MV-4-11 (cell line): ENCODE measurements around the gene PDPN.

ENCODE experiments used
- DNase-seq: peaks from one replicate; lab custom pipeline; 2025; lab: John Stamatoyannopoulos, UW

PDPN gene

DNA sequence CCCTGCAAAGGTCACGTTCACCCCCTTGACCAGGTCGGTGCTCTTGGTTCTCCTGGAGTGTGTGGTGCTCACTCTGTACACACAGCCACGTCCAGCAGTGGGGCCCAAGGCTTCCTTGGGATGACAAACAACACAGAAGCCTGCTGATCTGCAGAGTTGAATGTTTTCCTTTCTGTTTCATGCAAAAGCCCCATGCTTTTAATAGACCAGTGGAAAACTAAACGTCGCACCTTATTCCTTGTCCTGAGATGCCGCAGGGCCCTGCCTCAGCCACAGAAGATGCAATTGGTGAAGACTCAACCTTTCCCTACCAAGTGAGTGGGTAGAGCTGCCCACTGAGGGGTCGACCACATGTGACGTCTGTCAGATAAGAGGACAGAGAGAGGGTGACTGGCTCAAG, 5.8 kb upstream of the PDPN start:
- DNase-seq, result no peak

DNA sequence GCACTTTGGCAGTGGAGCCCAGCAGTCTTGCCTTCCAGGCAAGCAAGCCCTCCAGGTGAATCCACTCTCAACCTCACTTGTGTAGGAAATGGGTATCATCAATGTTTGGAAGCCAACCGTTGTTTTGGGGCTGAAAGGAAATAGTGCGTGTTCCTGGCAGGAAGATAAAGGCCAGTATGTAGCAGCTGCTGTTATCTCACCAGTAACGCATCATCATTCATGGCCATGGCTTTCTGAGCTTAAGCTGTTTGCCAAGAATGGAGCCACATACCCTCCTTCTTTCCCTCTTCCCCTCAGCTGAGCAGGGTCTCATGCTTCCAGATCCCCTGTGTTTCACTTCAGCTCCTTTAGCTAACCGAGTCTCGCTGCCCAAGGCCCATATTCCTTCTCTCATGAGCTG, 2.2 kb upstream of the PDPN start:
- DNase-seq, result no peak

DNA sequence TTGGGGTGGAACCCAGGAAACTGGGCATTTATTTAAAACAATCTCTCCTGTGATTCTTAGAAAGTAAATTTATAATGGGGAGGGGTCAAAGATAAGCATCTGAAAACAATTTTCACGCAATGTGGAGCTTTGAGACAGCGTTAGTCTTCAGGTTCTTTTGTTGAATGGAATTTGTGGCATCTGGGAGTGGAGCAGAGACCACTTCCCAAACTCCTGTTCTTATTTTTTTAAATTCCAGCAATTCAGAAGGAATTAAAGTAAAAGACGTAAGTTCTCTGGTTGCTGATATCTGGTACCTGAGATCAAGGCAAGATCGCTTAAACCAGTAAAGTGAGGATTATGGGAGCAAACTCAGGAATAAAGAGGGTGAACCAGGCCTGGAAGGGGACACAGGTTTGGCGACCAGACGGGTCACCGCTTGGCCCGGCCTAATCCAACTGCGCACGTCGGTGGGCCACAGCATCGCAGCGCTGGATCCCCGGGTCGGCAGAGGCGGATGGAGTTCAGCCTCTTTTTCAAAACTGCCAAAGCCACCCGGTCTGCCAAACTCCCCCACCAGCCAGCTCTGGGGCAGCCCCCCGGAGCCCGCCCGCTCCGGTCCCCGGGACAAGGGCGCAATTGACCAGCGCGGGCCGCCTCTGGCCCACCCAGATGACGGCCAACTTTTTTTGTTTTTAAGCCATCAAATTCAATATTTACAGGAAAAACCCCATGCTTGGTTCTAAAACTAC, 754 bp upstream of the PDPN start:
- DNase-seq, result no peak

DNA sequence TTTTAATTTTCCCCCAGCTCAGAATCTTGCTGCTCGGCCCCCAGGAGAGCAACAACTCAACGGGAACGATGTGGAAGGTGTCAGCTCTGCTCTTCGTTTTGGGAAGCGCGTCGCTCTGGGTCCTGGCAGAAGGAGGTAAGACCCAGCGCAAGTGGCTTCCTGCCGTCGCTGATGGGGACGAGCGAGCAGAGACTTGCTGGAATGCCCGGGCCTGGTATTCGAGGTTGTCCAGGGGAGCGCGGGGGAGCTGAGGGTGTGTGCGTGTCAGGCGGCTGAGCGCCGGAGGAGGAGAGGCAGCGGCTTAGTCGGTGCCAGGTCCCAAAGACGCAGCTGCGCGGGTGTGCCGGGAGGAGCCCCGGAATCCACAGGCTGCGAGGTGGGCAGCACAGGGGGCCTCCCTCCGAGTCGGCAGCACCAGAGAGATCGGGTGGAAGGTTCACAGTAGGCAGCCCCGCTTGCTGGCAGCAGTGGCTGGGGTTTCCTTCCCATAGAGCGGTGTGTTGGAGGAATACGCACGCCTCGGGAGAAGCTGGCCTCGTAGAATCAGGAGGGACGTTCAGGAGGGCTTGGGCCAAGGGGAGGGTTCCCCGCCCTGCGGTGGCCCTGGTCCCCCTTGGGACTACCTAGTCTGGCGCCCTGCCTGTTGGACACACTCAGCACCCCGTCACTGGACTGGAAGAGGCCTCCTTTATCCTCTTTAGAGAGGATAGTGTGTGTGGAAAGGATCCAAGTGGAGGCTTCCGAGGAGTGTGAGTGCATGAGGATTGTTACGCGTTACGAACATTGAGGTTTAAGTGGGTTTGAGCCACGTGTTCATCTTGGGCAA, 547 bp downstream of the PDPN start:
- peak; percentile 3 for DNase-seq

DNA sequence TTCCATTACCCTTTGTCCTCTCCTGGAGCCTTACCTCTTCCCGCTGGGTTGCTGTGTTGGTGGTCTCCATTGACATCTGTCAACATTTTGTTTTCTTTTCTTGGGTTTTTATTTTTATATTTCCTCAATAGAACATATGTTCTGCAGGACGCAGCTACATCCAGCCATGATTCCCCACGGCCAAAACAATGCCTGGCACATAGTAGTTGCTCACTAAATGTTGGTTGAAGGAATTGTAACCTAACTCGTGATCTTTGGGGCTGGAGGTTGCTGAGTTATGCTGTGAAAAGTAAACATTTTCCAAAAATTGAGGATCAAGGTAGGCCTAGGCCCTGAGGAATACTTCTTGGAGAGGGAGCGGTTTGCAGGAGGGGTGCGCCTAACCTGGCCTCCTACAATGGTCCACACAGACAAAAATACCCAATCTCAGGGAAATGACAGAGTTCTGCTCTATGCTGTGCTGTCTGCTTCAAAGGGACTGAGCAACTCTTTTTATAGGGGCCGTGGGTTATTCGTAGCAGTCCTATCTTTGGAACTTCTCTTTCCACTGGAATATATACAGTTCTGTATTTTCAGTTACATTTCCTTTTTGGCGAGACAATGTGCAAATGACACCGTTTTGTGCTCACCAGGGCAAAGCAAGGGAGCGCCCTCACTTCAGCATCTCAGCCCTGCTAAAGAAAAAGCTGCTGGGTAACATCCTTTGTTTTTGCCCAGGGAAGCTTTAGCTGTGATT, 1.4 kb downstream of the PDPN start:
- no peak for DNase-seq

DNA sequence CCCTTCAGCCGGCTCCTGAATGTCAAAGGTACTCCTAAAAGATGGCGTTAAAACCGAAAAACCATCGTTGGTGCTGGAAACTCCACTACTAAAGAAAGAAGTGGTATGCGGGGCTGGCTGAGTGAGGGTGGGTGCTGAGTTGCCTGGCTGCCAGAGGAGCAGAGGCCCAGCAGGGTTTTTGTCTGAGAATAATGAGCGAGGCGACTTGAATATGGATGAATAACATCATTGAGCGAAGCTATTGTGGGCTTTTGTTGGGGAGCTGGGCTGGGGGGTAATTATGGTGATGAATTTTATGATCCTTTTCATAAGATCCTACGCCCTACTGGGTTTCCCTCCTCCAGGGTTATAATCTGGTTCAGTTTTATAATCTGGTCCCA, 2.0 kb downstream of the PDPN start:
- DNase-seq, result no peak

DNA sequence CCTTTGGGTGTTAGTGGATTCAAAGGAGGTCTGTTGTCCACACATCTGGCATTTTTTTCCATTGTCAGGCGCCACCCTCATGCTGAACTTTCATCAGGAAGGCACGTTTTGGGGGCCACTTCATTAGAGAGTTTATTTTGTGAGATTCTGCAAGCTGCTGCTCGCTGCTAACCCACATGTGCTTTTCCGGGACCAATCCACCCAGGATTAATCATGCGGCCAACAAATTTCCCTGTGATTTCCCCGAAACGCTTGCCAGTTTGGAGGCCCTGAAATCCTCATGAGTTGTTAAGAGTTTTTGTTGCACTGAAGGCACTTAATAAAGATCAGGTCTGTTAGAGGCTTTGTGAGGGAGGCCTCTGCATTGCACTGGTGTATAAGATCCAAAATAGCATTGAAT, 2.4 kb downstream of the PDPN start:
- DNase-seq, result no peak

DNA sequence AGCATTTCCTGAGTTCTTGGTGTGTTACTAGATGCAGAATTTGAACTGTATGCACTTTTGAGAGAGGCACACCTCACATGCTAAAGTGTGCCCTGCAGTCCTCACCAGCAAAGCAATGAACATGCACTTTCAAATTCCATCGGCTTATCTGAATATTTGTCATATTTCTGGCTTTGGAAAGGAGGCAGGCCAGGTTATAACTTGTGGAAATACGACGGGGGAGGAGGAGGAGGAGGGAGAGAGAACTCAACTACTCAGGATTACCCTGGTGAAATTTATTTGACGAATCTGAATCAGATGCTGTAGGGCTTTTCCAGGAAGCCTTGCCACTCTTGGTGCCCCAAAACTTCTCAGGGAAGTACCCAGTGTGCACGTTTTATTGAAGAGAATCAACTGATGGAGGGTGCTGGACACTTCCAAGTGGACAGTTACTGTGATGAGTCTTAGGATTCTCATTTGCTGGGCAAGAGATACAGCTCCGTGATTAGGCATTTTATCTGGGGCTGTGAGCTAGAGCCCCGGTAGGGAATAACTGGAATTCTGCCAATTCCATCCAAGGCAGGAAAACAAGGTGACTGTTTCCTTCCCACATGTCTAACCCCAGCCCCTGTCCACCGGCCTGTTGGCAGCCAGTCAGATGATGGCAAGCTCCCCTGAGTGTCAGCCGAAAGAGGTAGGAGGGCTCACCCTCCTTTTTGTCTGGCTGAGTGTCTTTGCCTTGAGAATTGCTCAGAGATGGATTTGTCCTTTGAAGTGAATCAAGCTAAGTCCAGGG, 3.8 kb downstream of the PDPN start:
- DNase-seq, result no peak

DNA sequence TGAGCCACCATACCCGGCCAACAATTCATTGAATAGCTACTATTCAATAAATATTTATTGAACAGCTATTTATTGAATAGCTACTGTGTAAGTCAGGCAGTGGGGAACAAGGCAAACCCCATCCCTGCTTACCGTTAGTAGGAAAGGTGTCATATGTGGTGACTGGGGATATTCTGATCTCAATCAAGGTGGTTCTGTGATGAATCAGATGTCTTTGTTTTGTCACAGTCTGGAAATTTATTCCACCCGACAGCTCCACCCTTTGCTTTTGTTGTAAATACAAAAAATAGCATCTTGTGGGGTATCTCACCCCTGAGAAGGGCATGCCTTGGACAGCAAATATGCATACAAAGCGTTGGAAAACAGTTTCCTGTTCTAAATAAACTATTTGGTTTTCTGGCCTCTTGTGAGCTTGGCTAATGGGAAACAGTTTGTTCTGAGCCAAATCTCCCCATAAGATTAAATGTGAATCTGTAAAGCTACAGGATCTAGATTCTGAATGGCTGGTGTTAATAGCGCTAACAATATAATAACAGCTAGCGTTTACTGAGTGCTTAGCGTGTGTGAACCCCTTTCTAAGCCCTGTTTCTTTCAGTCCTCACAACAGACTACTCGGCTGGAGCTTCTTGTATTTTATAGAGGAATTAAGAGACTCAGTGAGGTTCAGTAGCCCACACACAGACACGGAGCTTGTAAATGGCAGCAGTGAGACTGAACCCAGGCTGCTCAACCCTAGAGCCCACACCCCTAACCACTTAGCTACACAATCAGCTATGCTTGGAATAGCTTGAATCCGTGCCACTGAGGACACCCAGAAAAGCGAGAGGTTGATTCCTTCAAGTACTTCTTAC, 5.5 kb downstream of the PDPN start:
- no peak for DNase-seq

DNA sequence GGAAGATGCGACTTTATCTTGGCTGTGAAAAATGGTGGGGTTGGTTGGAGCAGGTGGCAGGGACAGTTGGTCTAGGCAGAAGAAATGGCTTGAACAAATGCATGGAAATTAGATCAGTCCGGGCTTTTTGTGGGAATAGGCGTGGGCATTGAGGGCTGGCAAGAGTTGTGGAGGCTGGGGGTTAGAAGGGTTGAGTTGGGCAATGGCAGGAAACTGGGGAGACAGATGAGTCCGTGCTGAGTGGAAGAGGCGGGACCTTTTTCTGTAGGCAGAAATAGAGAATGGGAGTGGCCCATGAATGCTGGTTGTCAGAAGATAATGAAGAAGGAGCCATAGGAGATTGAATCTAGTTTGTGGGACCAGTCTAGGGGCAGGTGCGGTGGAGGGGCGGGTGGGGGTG, 6.9 kb downstream of the PDPN start:
- DNase-seq, result peak; percentile 28

DNA sequence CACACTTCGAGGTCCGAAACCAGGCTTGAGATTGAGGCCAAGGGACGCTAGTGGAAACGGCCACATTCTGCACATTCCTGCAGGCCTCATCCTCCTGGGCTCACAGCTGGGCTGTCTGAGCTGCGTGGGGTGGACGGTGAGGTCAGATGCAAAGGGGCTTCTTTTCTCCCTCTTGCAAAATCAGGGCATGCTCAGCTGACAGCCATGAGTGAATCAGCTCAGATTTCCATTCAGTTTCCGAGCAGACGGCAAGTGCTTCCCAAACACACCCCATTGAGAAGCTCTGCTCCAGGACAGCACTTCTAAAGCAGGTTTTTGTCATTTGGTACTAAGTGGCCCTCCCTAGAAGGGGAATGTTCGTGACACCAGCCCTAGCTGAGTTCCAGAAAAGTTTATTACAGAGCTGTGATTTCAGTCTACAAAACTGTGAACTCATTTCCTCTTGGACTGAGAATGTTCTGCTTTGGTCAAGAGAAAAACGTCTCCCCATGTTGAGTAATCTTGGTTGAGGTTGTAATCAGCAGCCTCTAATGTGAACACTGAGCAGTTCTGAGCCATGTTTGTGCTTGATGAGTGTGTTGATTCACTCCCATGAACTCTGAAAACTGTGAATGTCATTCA, 10.0 kb downstream of the PDPN start:
- peak; percentile 24 for DNase-seq

DNA sequence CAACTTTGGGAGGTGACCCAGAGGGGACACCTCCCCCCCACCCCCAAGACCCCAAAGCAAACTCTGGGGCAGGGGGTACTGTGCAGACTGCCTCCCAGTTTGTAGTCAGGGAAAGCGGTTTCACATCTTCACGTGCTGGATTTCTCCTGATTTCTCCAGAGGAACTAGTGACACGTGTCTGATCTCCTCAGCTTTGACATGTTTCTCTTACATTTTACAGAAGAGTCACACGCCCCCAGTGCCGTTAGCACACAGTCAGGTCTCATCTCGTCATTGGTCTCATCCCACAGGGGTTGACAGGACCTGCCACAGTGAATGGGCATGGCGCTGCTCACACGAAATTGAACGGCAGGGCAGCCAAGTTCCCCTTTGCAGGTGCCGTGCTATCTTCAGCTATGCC, 11.8 kb downstream of the PDPN start:
- DNase-seq, result no peak

DNA sequence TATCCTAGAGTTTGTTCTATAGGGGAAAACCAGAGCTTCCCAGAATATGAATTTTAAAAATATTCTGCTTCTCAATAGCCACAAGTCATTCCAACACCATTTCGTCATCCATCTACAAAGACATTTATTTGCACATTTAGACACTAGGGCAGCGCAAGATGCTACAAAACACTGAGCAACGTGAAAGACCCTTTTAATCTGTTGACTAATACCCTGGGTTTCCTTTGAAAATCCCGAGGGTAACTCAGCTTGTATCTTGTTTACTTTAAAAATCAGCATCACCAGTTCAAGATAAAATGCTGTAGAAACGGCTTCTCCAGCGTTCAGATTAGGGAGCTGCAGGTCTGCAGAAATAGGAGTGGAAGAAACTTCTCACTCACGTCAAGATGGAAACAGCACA, 13.5 kb downstream of the PDPN start:
- no peak for DNase-seq

DNA sequence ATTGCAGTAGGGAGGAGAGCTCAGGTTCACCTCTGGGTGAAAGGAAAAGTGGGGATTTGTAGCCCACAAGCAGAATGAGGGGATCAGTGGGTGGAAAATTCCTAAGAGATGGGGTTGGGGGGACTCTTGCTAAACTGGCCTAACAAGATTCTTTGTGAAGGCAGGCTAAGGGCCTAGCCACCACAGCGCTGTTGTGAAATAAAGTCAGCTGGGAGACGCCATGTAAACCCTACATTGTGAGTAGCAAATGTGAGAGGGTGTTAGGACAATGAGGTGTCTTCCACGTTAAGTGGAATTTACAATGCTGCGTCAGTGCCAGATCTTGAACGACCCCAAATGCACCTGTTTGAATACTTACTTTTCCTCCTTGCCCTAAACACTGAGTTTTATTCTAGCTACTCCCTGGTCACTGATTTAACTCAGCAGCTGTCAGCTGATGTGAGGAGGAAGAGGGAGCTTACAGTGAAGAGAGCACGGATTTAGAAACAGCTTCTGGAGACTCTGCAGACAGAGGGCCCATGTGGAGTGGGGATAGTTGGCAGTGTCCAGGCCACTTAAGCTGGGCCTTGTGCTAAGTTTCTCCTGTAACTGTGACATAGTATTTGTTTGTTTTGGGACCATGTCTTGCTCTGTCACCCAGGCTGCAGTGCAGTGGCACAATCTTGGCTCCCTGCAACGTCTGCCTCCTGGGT, 17.3 kb downstream of the PDPN start:
- no peak for DNase-seq

DNA sequence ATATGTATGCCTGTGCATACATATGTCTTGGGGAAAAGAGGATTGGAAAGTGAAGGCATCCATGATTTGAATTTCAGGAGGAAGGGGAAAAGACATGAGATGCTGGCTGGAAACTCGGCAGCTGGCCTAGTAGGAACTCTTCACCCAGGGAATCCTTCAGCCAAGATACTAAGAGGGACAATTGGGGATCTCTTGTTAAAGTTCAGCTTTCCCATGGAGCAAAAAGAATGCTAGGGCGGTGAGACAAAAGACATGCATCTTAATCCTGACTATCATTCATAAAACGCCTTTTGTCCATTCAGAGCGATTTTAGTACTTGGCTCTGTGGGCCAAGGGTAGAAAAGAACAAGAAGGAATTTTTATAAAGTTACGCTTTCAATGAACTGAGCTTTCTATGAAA, 20.5 kb downstream of the PDPN start:
- no peak for DNase-seq

DNA sequence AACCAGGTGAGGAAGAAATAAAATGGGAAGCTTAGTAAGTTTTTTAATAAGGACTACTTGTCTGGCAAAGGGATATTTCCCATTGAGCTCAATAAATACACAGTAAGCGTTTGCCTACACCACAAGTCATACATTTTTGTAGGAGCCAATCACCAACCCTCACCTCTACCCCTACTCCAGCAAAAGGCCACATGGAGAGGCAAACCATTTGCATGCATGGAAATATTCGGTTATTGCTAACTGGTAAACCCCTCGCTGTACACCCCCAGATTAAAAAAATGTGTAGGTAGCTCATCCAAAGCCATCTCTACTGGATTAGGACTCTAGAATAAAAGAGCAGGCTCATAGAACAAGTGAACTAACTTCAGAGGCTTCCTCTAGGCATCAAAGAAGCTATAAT, 21.1 kb downstream of the PDPN start:
- DNase-seq, result no peak

DNA sequence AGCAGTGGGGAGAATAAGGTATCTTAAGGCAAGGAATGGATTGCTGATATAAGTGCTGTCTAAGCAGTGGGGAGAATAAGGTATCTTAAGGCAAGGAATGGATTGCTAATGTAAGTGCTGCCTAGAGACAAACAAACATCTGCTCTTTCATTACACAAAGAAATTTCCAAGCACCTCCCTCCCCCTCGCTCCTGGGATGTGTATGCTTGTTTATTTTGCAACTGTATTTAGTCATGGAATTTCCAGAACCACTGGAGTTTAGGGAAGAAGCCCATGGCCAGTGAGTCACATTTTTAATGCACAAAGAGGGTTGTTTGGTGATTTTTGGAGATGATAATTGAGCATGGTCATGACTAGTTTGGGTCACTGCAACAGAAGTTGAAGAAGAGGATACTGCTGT, 21.5 kb downstream of the PDPN start:
- no peak for DNase-seq

DNA sequence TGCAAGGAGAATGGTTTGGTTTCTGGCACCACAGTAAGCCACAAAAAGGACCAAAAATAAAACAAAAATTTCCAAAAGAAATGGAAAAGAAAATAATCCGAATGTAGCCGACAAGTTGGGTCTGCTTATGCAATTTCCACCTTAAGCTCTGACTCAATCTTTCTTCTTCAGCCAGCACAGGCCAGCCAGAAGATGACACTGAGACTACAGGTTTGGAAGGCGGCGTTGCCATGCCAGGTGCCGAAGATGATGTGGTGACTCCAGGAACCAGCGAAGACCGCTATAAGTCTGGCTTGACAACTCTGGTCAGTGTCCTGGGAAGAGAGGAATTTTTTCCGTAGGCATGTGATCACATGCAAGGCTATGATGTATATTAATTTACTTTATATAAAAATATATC, 23.4 kb downstream of the PDPN start:
- no peak for DNase-seq

DNA sequence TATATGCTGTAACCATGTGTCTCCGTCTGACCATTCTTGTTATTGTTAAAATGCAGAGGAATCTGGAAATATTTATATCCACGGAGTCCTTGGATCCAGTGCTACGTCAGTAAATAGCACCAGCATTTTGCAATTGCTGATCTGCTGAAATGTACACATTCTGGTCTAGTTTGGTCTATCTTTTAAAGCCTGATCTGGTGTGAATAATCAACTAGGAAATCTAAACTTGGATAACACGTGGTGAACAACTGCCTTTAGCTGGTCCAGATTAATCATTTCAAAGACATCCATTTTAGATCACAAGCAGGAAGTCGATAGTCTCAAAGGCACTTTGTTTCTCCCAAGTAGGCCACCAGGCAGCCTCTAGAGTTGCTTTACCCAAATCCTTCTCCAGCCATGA, 32.6 kb downstream of the PDPN start:
- no peak for DNase-seq

DNA sequence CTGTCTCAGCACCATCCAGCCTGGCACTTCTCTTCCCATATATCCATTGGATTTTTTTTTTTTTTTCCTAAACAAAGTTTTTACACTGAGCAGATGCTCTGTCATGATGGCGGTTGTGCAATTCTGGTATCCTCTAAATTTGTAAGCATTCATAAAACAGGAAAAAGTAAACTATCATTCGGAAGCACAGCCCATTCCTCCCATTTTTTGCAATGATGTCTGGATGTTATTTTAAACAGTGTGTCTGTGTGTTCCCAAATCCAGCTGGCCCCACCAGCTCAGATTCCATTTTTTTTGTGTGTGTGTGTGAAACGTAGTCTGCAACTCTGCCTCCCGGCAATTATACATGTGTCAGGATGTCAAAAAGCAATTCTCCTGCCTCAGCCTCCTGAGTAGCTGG, 33.5 kb downstream of the PDPN start:
- no peak for DNase-seq
